CD8-positive, alpha-beta memory T cell (primary cell): ENCODE data around the gene NEUROG3. TPM values are rescaled to one million over a fixed set of nuclear protein-coding genes. Genes with fewer than 3 reads are reported as not detected.

Experiments
- CTCF ChIA-PET: fragments of 350-600 bp; sonication (Branson Sonifier 250); formaldehyde crosslinking; loops from one replicate; lab custom pipeline; 2021; ENCODE audit warnings: antibody characterized with exemption; lab: Charles Lee
- POLR2A ChIA-PET: fragments of 350-600 bp; sonication (Branson Sonifier 250); formaldehyde crosslinking; loops from one replicate; lab custom pipeline; 2021; ENCODE audit warnings: antibody characterized with exemption; lab: Charles Lee
- DNase-seq, 5 donors: peaks; one replicate each; pipeline versions ENCODE4 v3.0.0 to v3.0.0-alpha.2; 2020 to 2022; ENCODE audit warnings: mixed read lengths in 1 of 5
- H3K27ac ChIP-seq: one replicate; pipeline ENCODE4 v1.7.0; 2013; ENCODE audit warnings: low read depth, mild to moderate bottlenecking, low read length, moderate library complexity
- H3K27me3 ChIP-seq: 2 replicates; pipeline ENCODE4 v1.7.0; 2013; ENCODE audit warnings: low read length, mild to moderate bottlenecking; ENCODE audit not compliant: insufficient read depth, poor library complexity, severe bottlenecking
- H3K36me3 ChIP-seq: 2 replicates; pipeline ENCODE4 v1.7.0; 2013; ENCODE audit warnings: mild to moderate bottlenecking, low read length, moderate library complexity; ENCODE audit not compliant: insufficient read depth
- H3K4me1 ChIP-seq: 2 replicates; pipeline ENCODE4 v1.7.0; 2013; ENCODE audit warnings: mild to moderate bottlenecking, low read length, moderate library complexity; ENCODE audit not compliant: insufficient read depth
- H3K4me3 ChIP-seq: 2 replicates; pipeline ENCODE4 v1.7.0; 2013; ENCODE audit warnings: mild to moderate bottlenecking, low read length
- H3K9me3 ChIP-seq: 2 replicates; pipeline ENCODE4 v1.7.0; 2013; ENCODE audit warnings: mild to moderate bottlenecking, low read length
- H3K27ac Mint-ChIP-seq, 8 donors: one replicate each; pipeline ENCODE4 v1.8.0; 2020 to 2021; ENCODE audit warnings: mixed read lengths in 8 of 8, mild to moderate bottlenecking in 6 of 8, inconsistent platforms in 3 of 8, moderate library complexity in 3 of 8
- H3K27me3 Mint-ChIP-seq, 2 donors: one replicate each; pipeline ENCODE4 v1.8.0; 2020 to 2021; ENCODE audit warnings: mixed read lengths in 2 of 2, mild to moderate bottlenecking in 1 of 2, moderate library complexity in 1 of 2
- H3K36me3 Mint-ChIP-seq, 3 donors: one replicate each; pipeline ENCODE4 v1.8.0; 2020 to 2021; ENCODE audit warnings: mixed read lengths in 3 of 3, inconsistent platforms in 1 of 3, mild to moderate bottlenecking in 1 of 3
- H3K4me1 Mint-ChIP-seq, 3 donors: one replicate each; pipeline ENCODE4 v1.8.0; 2020 to 2021; ENCODE audit warnings: mixed read lengths in 3 of 3, inconsistent platforms in 1 of 3, mild to moderate bottlenecking in 1 of 3
- H3K4me3 Mint-ChIP-seq, 7 donors: one replicate each; pipeline ENCODE4 v1.8.0; 2020 to 2021; ENCODE audit warnings: mixed read lengths in 7 of 7, mild to moderate bottlenecking in 6 of 7, moderate library complexity in 4 of 7, inconsistent platforms in 2 of 7
- H3K9me3 Mint-ChIP-seq, 5 donors: one replicate each; pipeline ENCODE4 v1.8.0; 2020 to 2022; ENCODE audit warnings: mixed read lengths in 5 of 5, mild to moderate bottlenecking in 3 of 5, moderate library complexity in 2 of 5, inconsistent platforms in 1 of 5
- polyA plus RNA-seq: library from polyadenylated mRNA; unstranded; fragments of 300-500 nt; fragmentation: Illumina TruSeq; gene quantifications from one replicate; pipeline ENCODE4 v1.2.3, GENCODE V29; 2021
- total RNA-seq, 2 experiments: library from RNA; stranded (reverse); gene quantifications; one replicate each; pipeline ENCODE4 v1.2.3, GENCODE V29; 2021

NEUROG3 gene
- total and polyA plus RNA-seq, 3 experiments from 2014 or later = 0.15 TPM; not detected in 2

- H3K4me3 Mint-ChIP-seq = no peak overlapping the region
- Histone ChIP-seq H3K27me3 (no peaks in the 10 kb centered on the region), H3K36me3 (no peaks in the 10 kb centered on the region), H3K27ac (no peak overlapping the region), H3K9me3 (peaks cover 4% of the 10 kb centered on the region), H3K4me1 (no peaks in the 10 kb centered on the region), H3K4me3 (no peak overlapping the region)
- H3K27me3 Mint-ChIP-seq = peaks cover 3 to 11% of the 10 kb centered on the region in 2 donors
- H3K9me3 Mint-ChIP-seq = peaks cover 12 to 26% (median 15%) of the 10 kb centered on the region in 5 donors
- ChIA-PET CTCF (no interaction called here), POLR2A (no interaction called here)
- DNase-seq = no peak
- H3K4me1 Mint-ChIP-seq = no peaks in the 10 kb centered on the region
- no peak overlapping the region for H3K27ac Mint-ChIP-seq
- H3K36me3 Mint-ChIP-seq = peaks cover 0 to 19% (median 0%) of the 10 kb centered on the region in 3 donors
Measured at GRCh38 chr10:69609077-69609476, 35.9 kb upstream of the NEUROG3 start.

GRCh38 chr10:69600761-69601330, 27.6 kb upstream of the NEUROG3 start:
- Mint-ChIP-seq H3K36me3 (peaks cover 0 to 8% (median 0%) of the 10 kb centered on the region in 3 donors), H3K9me3 (peaks cover 0 to 2% (median 0%) of the 10 kb centered on the region in 5 donors), H3K4me3 (no peak overlapping the region), H3K27ac (no peak overlapping the region), H3K4me1 (no peaks in the 10 kb centered on the region), H3K27me3 (peaks cover 33 to 64% of the 10 kb centered on the region in 2 donors)
- Histone ChIP-seq H3K27ac (no peak overlapping the region), H3K4me3 (no peak overlapping the region), H3K4me1 (no peaks in the 10 kb centered on the region), H3K9me3 (no peaks in the 10 kb centered on the region), H3K27me3 (no peaks in the 10 kb centered on the region), H3K36me3 (no peaks in the 10 kb centered on the region)
- no peak for DNase-seq
- ChIA-PET CTCF (interaction anchor here (1.2 kb wide), 1 partner anchor 19 kb away, joined by 3 read pairs; no protein-coding TSS in a partner anchor), POLR2A (no interaction called here)

GRCh38 chr10:69588358-69588757, 15.1 kb upstream of the NEUROG3 start:
- POLR2A ChIA-PET = no interaction called here
- no peak overlapping the region for H3K27ac ChIP-seq
- Mint-ChIP-seq H3K4me3 (peak overlapping the region in 1 of 7 donors; percentile 23), H3K9me3 (no peaks in the 10 kb centered on the region), H3K27ac (peak overlapping the region in 2 of 8 donors; percentile 4 to 39), H3K36me3 (no peaks in the 10 kb centered on the region), H3K4me1 (peaks cover 12 to 17% (median 14%) of the 10 kb centered on the region in 3 donors), H3K27me3 (no peaks in the 10 kb centered on the region)
- no peaks in the 10 kb centered on the region for H3K36me3 ChIP-seq
- no peaks in the 10 kb centered on the region for H3K27me3 ChIP-seq
- no peaks in the 10 kb centered on the region for H3K9me3 ChIP-seq
- CTCF ChIA-PET = no interaction called here
- no peak for DNase-seq
- H3K4me1 ChIP-seq = peaks cover 13% of the 10 kb centered on the region
- H3K4me3 ChIP-seq = no peak overlapping the region

GRCh38 chr10:69584624-69585023, 11.4 kb upstream of the NEUROG3 start:
- POLR2A ChIA-PET = no interaction called here
- Histone ChIP-seq H3K27me3 (peaks cover 4% of the 10 kb centered on the region), H3K4me3 (no peak overlapping the region), H3K27ac (no peak overlapping the region), H3K9me3 (no peaks in the 10 kb centered on the region), H3K4me1 (peaks cover 13% of the 10 kb centered on the region), H3K36me3 (no peaks in the 10 kb centered on the region)
- CTCF ChIA-PET = no interaction called here
- Mint-ChIP-seq H3K27me3 (peaks cover 16 to 20% of the 10 kb centered on the region in 2 donors), H3K9me3 (no peaks in the 10 kb centered on the region), H3K27ac (no peak overlapping the region), H3K4me3 (no peak overlapping the region), H3K36me3 (no peaks in the 10 kb centered on the region), H3K4me1 (peaks cover 12 to 17% (median 14%) of the 10 kb centered on the region in 3 donors)
- DNase-seq = no peak

- Histone ChIP-seq H3K4me1 (peaks cover 3% of the 10 kb centered on the region), H3K9me3 (no peaks in the 10 kb centered on the region), H3K36me3 (no peaks in the 10 kb centered on the region), H3K27me3 (peaks cover 10% of the 10 kb centered on the region), H3K27ac (no peak overlapping the region), H3K4me3 (no peak overlapping the region)
- DNase-seq = no peak
- H3K4me3 Mint-ChIP-seq = no peak overlapping the region
- H3K36me3 Mint-ChIP-seq = no peaks in the 10 kb centered on the region
- no peaks in the 10 kb centered on the region for H3K9me3 Mint-ChIP-seq
- H3K4me1 Mint-ChIP-seq = peaks cover 4% of the 10 kb centered on the region in 3 donors
- POLR2A ChIA-PET = no interaction called here
- CTCF ChIA-PET = no interaction called here
- H3K27ac Mint-ChIP-seq = no peak overlapping the region
- H3K27me3 Mint-ChIP-seq = peaks cover 24 to 34% of the 10 kb centered on the region in 2 donors
Measured at GRCh38 chr10:69583106-69583505, 9.9 kb upstream of the NEUROG3 start.

- Histone ChIP-seq H3K4me1 (no peaks in the 10 kb centered on the region), H3K4me3 (no peak overlapping the region), H3K36me3 (no peaks in the 10 kb centered on the region), H3K27ac (no peak overlapping the region), H3K9me3 (no peaks in the 10 kb centered on the region), H3K27me3 (peaks cover 10% of the 10 kb centered on the region)
- H3K27me3 Mint-ChIP-seq = peaks cover 35 to 56% of the 10 kb centered on the region in 2 donors
- no peaks in the 10 kb centered on the region for H3K36me3 Mint-ChIP-seq
- ChIA-PET CTCF (interaction anchor here (0.6 to 1.5 kb wide), 2 partner anchors 22 to 790 kb away, joined by 3 read pairs; no protein-coding TSS in a partner anchor), POLR2A (no interaction called here)
- no peaks in the 10 kb centered on the region for H3K4me1 Mint-ChIP-seq
- DNase-seq = no peak
- H3K4me3 Mint-ChIP-seq = no peak overlapping the region
- H3K27ac Mint-ChIP-seq = no peak overlapping the region
- H3K9me3 Mint-ChIP-seq = no peaks in the 10 kb centered on the region
Measured at GRCh38 chr10:69580435-69580834, 7.2 kb upstream of the NEUROG3 start.

GRCh38 chr10:69579464-69580060, 6.3 kb upstream of the NEUROG3 start:
- Mint-ChIP-seq H3K4me1 (peaks cover 2 to 5% (median 4%) of the 10 kb centered on the region in 3 donors), H3K27me3 (peaks cover 43 to 62% of the 10 kb centered on the region in 2 donors), H3K4me3 (no peak overlapping the region), H3K27ac (no peak overlapping the region), H3K36me3 (no peaks in the 10 kb centered on the region), H3K9me3 (no peaks in the 10 kb centered on the region)
- Histone ChIP-seq H3K9me3 (no peaks in the 10 kb centered on the region), H3K27me3 (peaks cover 19% of the 10 kb centered on the region), H3K4me3 (no peak overlapping the region), H3K27ac (no peak overlapping the region), H3K4me1 (peaks cover 3% of the 10 kb centered on the region), H3K36me3 (no peaks in the 10 kb centered on the region)
- ChIA-PET POLR2A (no interaction called here), CTCF (interaction anchor here (0.6 kb wide), 1 partner anchor 789 kb away, joined by 3 read pairs; no protein-coding TSS in a partner anchor)
- no peak for DNase-seq

GRCh38 chr10:69578508-69578991, 5.3 kb upstream of the NEUROG3 start:
- ChIA-PET POLR2A (no interaction called here), CTCF (no interaction called here)
- Histone ChIP-seq H3K9me3 (no peaks in the 10 kb centered on the region), H3K27ac (no peak overlapping the region), H3K27me3 (peaks cover 26% of the 10 kb centered on the region), H3K4me3 (no peak overlapping the region), H3K4me1 (peaks cover 13% of the 10 kb centered on the region), H3K36me3 (no peaks in the 10 kb centered on the region)
- Mint-ChIP-seq H3K4me1 (peaks cover 11 to 15% (median 12%) of the 10 kb centered on the region in 3 donors), H3K36me3 (no peaks in the 10 kb centered on the region), H3K27ac (no peak overlapping the region), H3K27me3 (peaks cover 53 to 72% of the 10 kb centered on the region in 2 donors), H3K4me3 (no peak overlapping the region), H3K9me3 (no peaks in the 10 kb centered on the region)
- no peak for DNase-seq
